CD4-positive, alpha-beta T cell treated with Interleukin-17A for 1 hour (primary cell): Measurements from ENCODE around the gene ARF1.

Source experiments
- DNase-seq: peaks from one replicate; pipeline ENCODE4 v3.0.0-alpha.2; 2020

ARF1 gene

DNA sequence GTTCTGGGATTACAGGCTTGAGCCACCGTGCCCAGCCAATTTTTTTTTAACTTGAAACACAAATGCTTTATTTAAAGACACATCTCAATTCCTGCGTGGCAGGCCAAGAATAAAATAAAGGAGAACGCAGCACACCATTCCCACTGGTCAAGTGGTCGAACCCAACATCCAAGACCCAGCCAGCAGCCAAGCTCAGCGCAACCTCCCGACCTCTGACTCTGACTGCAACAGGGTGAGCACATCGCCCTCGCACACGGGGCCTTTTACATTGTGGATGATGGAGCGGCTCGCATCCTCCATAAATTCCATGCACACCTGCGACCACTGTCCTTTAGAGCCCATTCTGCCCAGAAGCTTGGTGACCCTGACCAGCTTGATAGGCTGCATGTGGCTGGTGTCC is 52.1 kb downstream of the ARF1 start:
- DNase-seq: no peak

DNA sequence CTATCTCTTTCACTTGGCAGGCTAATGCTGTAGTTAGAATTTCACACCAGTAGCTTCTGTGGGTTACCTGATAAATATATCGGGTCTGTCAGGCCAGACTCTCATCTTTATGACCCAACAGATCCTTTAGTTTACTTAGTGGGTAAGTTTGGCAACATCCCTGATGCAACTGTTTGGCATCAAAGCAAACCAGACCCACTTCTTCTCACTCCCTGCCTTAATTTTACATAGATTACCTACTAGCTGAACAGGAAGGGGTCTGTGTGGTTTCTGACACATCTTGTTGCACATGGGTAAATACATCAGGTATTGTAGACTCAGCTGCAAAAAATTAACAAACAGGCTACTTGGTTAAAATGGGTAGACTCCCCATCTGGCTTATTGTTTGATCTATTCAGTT is 54.4 kb downstream of the ARF1 start:
- DNase-seq: peak; percentile 43

DNA sequence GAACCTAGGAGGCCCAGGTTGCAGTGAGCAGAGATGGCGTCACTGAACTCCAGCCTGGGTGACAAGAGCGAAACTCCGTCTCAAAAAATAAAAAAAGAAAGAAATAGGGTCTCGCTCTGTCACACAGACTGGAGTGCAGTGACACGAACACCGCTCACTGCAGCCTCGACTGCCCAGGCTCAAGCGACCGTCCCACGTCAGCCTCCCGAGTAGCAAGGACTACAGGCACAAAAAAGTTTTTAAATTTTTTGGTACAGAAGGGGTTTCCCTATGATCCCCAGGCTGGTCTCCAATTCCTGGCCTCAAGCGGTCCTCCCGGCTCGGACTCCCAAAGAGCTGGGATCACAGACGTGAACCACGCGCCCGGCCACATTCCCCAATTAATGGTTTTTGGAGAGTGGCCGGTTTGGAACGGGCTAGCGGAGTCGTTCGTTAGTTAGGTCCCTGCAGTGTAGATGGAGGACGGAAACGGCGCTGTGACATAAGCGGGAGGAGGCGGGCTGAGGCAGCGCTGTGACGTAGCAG is 57.0 kb downstream of the ARF1 start:
- no peak for DNase-seq

DNA sequence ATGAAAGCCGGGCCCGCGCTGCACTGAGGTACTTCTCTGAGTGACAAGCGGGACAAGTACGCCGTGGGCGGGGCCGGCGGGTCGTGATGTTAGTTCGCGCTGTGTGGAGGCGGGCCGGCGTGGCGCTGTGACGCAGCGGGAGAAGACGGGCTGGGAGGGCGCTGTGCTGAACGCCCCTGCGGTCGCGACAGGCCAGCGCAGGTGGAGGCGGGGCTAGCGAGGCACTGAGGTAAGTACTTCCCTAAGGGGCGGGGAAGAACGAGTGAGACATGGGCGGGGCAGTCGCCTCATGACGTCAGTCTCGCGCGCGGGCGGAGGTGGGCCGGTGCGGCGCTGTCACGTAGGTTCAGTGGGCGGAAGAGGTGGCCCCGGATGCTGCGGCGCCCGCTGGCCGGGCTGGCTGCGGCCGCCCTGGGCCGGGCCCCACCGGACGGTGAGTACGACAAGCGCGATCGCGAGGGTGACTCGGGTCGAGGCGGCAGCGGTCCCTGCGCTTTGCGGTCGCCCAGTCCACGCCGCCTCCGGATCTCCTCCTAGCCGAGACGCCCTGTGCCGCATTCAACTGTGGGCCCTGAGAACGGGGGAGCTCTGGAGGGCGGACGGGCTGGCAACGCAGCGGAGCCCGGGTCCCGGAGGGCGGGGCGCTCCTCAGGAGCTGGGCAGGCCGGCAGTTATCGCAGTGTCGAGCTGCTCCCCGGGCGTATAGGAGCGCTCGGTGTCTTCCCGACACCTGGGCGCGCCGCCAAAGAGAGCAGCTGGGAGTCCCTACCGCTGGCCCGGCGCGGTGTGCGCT is 57.6 kb downstream of the ARF1 start, which contains the start of gene GUK1:
Gene GUK1, plus strand, starts transcription at position 349 of the 793 bp plus-strand sequence. Its CDS starts 24 bp downstream, at position 373.
- DNase-seq: peak; percentile 100

DNA sequence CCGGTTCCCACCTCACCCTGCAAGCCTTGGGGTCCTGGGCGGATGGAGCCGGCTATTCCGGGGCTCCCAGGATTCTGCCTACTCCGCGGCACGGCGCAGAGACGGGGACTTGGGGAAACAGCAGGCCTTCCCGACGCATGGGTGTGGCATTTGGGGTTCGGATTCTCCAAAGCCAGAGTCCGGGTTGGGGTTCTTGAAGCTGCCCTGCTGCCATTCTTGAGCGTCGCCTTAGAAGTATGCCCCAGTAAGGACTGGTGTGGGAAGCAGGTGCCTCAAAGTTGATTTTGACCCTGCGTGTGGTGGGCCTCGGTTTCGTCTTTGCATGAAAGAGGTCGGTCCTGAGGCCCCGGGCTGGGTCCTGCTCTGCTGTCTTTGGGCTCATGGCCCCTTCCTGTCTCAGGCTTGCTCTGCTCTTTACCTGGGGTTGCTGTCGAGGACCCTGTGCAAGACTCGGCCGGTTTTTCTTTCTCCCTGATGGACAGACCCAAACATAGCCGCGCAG is 58.3 kb downstream of the ARF1 start:
- DNase-seq: no peak

DNA sequence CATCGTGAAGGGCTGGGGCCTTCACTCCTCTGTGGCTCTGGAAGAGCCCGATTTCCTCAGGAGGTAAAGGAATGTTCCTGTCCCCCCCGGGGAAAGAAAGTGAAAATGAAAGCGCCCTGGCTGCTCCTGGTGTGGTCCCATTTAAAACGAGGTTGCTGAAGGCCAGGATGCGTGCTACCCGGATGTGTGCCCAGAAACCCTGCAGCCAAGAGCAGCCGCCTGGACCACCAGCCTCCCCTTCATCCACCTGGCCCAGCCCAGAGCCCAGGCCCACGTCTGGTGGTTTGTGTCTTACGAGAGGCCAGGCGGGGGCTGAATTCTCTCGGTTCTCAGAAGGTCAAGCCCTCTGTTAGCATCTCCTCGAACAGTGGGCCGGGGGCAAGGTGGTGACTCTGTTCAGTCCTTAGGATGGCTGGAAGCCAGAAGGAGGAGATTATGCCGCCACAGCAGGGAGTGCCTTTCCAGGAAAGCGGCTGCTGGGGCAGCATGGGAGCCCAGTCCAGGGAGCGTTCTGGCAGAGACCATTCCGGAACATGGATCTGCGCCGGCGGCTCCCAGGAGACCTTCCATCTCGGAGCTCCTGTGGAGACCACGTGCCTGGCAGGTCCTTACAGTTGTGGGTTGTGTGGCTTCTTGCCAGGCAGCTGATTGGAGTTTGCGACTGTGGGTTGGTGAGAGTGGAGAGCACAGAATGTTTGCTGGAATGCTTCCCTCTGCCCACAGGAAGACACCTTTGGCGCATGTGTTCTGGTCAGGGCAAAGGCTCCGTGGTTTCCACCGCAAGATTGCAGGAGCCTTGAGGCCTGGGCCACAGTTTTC is 58.9 kb downstream of the ARF1 start:
- DNase-seq: peak; percentile 53

DNA sequence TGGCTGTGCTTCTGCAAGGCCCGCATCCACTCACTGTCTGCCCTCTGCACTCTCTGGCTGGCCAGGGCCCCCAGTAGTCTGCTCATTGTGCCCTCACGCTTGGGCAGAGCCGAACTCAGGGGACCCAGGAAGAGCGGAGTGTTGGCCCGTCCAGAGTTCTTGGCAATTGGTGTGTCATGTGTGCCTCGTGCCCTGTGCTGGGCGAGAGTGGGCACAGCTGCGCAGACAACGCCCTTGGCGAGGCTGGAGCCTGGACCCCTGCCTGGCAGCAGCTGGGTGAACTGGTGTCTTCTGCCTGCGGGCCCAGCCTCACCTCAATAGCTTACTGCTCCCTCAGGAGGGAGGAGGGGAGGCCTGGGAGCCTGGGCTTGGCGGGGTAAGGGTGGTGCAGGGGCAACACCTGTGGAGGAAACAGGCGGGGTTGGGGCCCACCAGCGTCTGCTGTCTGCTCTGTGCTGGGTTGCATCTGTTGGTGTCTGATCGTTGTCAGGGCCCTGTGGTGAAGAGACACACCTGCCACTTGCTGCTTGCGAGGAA is 59.7 kb downstream of the ARF1 start:
- DNase-seq: peak; percentile 27

DNA sequence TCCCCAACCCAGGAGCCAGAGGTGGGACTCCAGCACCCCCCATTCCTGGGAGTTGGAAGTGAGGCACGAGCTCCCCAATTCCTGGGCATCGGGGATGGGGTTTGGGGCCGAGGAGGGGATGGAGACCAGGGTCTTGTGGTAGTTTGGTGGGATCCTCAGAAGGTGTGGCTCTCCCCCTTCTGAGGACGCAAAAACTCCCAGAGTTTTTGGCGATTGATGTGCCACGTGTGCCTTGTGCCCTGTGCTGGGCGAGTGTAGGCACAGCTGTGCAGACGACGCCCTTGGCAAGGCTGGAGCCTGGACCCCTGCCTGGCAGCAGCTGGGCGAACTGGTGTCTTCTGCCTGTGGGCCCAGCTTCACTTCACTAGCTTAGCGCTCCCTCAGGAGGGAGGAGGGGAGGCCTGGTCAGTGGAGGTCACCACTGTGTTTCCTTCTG is 60.2 kb downstream of the ARF1 start:
- no peak for DNase-seq

DNA sequence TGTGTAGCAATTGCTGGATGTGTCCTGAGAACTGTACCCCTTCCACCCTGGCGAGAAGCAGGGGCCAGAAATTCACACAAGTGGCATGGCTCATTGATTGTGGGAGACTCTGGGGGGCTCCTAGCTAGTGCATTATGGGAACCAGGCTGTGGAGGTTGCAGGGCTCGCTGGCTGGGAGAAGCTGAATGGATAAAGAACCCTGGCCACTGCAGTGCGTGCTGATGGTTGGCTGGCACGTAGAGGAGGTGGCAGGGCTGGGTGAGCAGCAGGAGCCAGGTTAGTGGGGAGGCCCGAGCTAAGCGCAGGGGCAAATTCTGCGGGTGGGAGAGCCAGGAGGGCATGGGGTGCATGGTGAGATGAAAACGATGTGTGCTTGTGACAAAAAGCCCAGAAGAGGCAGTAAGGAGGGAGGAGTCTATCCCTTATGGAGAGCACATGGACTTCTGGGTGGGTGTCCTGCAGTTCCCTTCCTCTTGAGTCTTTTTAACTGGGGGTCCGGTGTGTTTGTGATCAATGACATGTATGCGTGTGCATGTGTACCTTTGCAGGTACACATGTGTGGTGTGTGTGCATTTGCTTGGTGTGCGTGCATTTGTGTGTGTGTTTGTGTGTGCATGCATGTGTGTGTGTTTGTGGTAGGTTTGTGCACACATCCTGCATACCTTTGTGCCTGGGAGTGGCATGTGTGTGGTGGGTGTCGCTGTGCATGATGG is 61.1 kb downstream of the ARF1 start:
- no peak for DNase-seq

DNA sequence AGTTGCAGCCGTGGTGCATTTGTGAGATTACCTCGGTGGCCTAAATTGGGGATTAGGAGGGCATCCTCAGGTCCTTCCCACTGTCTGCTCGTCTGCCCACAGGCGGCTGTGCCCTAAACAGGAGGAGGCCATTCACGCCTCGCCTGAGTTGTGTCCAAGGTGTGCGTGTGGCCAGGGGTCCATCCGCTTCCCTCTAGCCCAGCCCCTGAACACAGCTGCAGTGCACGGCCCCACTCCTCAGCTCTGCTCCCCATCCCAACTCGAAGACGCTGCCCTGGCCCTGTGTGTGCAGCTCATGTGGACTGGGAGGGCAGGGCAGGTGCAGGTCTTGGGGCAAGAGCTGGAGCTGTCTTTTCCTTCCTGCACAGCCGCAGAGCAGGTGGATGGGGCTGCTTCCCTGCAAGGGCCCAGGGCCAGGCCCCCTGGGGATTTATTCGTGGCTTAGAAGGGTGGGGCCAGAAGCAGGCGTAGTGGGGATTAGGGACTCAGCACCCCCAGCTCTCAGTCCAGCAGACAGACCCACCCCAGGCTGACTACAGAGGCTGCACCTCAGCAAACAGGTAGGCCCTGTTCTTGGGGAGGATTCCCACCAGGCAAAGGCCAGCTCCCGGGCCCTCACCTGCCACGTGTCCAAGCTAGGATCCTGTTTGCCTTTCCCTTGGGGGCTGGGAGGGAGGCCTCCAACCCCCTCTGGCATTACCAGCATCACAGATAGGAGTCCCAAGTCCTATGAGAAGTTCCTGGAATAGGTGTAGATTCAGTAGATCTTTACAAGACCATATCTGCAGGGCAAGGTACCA is 61.9 kb downstream of the ARF1 start:
- no peak for DNase-seq

DNA sequence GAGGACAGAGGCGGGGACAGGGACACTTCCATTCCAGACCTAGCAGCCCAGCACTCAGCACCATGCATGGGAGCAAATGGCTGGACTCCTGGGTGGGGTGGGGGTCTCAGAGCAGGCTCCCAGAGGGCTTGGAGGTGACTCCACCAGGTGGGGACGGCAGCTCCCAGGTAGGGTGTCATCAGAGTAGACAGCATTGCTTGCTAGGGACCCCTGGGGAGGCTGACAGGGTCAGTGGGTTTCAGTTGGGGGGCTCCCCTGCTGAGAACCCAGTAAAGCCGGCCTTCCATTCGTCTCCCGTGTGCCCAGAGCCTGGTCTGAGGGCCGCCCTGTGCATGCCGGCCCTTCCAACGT is 62.5 kb downstream of the ARF1 start:
- DNase-seq: no peak

DNA sequence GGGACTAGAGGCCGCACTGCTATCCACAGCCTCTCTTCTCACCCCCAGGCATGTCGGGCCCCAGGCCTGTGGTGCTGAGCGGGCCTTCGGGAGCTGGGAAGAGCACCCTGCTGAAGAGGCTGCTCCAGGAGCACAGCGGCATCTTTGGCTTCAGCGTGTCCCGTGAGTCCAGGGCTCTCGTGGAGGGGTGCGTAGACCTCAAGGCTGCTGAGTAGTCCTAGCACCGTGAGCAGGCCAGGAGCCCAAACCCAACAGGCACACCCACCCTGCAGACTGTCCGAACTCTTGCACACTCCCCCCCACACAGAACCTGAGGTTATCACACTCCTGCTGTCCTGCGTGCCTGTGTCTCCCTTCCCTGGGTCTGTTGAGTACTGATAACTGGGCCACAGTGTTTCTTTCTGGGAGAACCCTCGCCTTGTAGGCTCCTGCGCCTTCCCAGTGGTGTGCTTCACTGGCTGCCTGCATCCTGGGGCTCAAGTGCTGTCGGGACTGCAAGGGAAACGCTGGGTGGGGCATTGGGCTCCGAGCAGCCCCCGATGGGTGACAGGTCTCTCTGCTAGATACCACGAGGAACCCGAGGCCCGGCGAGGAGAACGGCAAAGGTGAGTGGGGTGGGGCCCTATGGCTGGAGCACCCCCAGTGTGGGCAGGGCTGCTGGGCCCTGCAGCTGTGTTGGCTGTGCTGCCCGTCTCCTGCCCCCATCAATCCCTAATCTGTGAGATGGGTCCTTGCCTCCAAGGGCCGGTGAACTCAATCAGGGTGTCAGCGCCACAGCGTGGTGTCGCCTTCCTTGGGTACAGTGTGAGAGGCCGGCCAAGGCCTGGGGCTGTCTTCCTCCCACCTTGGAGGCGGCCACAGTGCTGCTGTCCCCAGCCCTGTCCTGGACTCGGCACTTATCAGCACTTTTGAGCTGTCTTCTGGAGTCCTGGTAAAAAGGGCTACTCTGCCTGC is 63.2 kb downstream of the ARF1 start:
- DNase-seq: no peak

DNA sequence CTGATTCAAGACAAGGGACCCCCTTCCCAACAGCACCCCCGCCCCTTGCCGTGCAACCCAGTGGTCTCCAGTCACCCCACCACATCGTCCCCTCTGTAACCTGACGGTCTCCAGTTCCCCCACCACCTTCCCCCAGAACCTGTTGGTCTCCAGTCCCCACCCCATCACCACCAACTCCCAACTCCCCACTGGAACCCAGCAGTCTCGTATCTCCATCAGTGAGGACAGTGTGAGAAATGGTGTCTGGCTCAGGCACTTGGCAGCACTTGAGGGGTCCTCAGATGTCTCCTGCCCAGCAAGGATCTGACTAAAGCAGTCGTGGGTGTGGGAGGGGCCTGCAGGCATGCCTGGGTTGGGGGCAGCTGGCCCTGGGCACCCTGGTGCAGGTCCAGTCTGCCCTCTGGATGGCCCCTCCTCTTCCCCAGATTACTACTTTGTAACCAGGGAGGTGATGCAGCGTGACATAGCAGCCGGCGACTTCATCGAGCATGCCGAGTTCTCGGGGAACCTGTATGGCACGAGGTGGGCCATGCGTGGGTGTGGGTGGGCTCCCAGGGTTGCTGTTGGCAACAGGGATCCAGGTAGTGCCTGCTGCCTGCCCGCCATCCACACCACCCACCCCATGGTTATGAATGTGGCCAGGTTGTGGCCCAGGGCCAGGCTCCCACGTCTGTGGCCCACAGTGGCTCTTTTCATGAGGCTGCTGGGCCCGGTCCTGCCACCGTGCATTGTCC is 64.1 kb downstream of the ARF1 start:
- no peak for DNase-seq

DNA sequence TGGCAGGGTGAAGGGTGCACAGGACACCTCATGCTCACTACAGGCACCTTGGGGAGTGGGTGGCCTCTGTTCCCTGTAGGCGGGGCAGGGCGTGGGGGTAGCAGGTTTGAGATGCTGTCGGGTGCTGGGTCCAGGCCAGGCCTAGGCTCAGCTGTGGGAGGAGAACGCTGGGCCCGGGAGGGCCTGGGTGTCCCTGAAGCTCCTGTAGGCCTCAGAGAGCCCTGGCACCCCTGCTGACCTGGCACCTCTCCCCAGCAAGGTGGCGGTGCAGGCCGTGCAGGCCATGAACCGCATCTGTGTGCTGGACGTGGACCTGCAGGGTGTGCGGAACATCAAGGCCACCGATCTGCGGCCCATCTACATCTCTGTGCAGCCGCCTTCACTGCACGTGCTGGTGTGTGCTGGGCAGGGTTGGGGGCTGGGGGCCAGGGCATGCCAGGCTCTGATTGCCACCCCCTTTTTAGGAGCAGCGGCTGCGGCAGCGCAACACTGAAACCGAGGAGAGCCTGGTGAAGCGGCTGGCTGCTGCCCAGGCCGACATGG is 64.7 kb downstream of the ARF1 start:
- DNase-seq: no peak

DNA sequence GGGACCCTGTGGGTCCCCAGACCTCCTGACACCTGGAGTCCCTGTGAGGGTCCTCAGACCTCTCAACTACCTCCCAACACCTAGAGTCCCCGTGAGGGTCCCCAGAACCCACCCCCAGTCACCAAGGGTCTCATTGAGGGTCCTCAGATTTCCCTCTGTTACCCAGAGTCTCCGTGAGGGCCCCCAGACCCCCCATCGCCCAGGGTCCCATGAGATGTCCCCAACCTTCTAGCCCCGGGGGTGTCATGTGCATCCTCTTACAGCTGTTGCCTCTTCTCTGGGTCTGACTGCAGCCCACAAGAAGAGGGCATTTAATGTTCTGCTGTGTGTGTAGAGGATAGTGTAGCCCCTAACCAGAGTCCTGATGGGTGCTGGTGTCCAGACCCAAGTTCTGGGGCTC is 65.3 kb downstream of the ARF1 start:
- no peak for DNase-seq

DNA sequence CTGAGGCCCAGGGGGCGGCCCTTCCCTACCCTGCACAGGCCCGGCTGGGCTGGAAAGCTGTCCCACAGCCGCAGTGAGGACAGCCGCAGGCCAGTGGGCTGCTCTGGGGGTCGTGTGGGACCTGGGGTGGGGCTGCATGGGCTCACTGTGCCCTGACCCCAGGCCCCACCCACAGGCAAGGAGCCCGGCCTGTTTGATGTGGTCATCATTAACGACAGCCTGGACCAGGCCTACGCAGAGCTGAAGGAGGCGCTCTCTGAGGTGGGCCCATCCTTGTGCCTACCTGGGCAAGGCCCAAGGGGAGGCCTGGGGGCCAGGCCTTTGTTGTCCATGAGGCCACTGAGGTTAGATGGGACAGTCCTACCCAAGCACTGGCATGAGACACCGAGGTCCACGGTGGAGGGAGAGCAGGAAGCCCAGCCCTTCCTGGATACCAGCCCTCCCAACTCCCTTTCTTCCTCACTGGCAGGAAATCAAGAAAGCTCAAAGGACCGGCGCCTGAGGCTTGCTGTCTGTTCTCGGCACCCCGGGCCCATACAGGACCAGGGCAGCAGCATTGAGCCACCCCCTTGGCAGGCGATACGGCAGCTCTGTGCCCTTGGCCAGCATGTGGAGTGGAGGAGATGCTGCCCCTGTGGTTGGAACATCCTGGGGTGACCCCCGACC is 65.8 kb downstream of the ARF1 start:
- no peak for DNase-seq
